Activated T-cell treated with anti-CD3 and anti-CD28 coated beads for 48 hours (primary cell): ENCODE data around the gene NRARP.
"Not testable (repeated sequence)": the region's sequence is repeated elsewhere in the genome, so short reads cannot be mapped to it uniquely, and the experiment has no call there.

ENCODE experiments used
- DNase-seq: peaks from one replicate; pipeline ENCODE4 v3.0.0-alpha.2; 2020; ENCODE audit warnings: low read depth

Gene NRARP

DNA sequence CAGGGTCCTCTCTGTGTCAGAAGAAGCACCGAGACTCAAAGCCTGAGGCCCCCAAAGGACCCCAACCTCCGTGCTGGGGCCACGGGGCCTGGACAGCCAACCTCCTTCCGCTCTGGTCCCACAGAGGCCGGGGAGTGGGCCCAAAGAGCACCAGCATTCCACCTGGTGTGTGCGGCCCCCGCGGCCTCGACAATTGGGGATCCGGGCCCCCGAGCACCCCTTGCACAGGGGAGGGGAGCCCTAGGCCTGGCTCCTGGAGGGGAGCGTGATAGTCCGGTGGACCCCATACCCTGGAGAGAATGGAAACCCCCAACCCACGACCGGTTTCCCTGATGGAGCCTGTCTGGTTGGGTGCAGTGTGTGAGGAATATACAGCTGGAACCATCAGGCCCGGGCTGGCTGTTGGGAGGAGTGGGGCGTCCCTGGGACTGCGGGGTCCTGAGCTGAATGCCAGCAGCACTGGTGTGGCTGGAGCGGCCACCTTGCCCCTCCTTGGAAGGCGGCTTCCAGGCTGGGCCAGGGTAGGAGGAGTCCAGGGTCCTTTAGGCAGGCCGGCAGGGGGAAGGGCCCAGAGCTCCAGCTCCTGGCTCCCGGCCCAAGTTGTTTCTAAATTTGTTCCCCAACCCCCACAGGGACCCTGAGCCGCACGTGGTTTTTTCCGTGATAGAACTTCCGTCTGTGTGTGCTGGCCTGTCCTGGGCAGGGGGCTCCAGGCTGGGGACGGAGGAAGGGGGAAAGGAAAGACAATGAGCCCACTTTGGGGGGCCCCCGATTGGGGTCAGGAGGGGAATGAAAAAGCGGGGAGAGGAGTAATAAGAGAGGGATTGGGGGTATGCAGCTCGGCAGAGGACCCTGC, 25.4 kb downstream of the NRARP start:
- no peak for DNase-seq

DNA sequence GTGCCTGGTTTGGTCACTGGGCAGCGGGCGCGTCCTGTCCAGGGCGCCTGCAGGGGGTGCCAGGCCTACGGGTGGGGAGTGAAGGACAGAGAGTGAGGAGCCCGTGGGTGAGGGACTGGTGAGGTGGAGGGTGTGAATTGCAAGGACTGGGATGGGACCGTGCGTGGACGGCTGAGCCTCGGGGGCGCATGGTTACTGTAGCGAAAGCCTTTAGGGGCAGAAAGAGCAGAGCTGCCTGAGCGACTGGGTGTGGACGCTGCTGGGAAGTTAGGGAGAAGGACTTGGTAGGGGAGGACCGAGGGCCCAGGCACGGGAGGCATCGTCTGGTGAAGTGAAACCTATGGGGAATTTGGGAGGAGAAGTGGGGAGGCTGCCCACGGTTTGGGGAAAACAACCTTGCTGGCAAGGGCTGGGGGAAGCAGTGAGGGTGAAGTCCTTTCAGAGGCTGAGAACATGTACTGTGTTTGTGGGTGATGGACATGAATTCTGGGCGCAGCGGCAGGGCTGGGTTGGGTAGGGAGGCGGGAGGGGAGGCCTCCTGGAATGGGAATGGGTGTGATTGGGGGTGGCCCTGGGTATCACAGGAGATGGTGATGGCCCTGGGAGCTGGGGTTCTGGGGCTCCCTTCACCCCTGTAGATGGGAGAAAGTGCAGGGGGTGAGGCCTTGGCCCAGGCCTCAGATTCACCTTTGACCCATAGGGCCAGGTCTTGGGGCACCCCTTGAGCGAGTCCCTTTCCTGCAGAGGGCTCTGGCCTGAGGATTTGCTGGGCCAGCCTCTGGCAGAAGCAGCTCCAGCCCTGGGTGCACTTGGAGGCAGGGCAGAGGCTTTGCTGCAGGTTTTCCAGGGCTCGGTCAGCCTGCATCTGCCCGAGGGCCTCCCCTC, 26.2 kb downstream of the NRARP start:
- DNase-seq, result no peak

DNA sequence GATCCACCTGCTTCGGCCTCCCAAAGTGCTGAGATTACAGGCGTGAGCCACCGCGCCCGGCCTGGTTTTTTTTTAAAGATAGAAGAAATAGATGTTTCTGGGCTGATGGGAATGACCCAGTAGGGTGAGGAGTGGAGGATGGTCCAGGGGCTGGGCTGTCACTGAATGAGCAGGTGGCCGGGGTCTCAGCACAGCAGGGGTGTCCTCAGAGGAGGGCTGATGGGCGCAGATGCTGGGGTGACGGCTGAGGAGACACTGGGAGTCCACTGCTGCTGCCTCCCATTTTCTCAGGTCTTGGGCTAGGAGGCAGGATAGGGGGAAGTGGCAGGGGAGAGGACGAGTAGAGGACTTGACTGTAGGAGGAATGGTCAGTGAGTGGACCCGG, 26.9 kb downstream of the NRARP start:
- no peak for DNase-seq

DNA sequence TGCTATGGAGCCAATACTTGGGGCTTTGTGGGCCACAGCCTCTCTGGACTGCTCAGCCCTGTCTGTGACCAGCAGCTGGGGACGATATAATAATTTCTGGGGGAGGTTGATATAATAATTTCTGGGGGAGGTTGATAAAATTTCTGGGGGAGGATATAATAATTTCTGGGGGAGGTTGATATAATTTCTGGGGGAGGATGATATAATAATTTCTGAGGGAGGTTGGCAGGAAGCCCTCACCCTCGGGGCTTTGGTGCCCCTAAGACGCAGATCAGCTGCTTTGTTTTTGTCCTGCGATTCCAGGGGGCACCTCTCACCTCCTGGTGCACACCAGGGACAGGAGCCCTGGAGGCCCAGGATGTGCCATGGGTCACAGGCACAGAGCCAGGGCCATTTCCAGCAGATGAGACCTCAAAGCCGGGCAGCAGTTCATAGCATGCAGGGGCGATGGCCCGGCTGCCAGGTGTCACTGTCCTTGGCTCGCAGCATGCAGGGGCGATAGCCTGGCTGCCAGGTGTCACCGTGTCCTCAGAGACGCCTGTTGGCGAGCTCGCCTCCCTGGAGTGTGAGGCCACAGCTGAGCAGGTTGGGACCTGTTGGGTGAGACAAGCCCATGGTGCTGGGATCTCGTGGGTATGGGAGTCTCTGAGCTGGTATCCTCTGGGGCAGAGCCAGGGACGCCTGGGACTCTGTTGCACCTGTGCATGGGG, 28.3 kb downstream of the NRARP start:
- DNase-seq, result no peak

DNA sequence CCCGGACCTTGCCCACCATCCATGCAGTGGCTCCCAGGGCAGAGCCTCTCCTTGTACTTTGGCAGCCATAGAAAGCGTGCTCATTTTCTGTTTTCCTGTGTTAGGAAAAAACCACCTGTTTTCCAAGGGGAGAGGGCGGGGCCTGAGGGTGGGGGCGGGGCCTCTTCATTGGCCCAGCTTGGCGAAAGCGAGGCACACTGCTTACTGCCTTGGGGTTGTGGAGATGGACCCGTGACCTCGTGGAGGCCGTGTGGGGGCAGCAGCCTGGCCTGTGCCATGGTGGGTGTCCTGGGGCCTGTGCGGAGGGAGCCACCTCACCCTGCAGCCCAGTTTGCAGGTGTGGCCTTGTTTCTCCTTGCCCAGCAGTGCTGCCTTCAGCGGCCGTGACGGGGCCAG, 29.0 kb downstream of the NRARP start:
- DNase-seq, result no peak

DNA sequence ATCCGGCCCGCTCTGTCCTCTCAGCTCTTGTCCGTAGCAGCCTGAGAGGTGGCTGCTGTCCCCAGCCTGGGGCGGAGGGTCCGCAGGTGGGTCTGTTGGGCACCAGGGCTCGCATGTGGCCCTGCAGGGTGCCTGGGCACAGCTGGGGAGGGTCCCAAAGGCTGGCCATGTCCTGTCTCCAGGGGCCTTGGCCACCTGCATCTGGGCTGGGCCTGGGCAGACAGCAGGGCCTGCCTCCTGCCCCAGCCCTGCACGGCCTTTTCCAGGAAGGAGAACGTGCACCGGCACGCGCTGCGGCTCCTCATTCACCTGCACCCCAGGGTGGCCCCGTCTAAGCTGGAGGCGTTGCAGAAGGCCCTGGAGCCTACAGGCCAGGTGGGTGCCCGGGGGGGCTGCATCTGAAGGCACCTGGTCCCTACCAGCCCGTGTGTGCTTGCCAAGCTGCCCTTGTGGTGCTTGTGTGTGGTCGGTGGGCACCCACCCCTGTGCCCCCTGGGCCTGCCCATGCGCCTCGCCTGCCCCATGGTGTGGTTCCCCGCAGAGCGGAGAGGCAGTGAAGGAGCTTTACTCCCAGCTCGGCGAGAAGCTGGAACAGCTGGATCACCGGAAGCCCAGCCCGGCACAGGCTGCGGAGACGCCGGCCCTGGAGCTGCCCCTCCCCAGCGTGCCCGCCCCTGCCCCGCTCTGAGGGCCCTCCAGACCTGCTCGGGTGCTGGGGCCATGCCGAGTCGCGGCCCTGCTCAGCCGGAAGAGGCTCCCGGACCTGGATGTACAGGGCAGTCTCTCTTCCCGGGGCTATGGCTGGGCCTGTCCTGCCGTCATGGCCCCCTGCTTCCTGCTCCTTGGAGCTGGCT, 29.6 kb downstream of the NRARP start:
- no peak for DNase-seq

DNA sequence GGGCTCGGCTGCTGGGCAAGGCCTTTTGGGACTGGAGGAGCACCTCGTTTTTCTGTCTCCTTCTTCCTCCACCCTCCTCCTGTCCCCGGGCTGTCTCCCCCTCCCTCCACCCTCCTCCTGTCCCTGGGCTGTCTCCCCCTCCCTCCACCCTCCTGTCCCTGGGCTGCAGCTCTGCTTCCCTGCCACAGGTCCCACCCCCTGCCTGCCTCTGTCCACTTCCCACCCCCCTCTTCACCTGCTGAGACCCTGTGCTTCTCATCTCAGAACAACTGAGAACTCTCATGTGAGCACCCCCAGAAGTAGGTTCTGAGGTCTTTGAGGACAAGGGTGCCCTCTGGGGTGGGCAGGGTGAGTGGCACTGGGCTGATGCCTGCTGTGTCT, 30.4 kb downstream of the NRARP start:
- DNase-seq, result no peak

DNA sequence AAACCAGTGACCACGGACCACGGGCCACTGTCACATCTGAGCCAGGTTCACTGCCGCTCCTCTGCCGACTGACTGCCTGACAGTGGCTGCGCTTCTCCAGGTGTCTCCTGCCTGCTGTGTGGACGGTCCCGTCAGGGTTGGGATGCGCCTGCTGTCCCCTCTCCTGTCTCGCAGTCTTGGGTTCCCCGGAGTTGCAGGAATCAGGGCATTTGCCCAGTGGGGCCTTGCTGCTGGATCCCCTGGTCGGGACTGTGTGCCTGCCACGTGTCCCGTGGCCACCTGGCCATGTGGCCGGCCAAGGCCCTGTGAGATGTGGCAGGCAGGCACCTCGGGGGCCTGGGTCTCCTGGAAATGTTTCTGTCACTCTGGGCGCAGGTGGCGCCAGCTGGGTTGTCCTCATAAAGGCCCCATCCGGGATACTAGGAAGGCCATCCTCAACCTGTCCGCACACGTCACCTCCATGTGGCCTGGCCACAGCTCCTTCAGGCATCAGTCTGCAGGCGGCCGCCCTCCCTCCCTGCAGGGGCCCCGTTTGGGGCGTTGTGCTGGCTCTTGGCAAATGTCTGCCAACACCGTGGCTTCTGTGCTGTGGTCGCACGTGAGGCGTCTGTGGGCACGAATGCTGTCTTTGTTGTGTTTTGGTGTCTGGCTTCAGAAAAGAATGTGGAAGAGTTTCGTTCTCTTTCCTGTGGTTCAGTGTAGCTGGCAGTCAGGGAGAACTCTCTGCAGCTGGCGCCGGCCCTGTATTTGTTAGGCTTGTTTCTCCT, 31.0 kb downstream of the NRARP start:
- no peak for DNase-seq

DNA sequence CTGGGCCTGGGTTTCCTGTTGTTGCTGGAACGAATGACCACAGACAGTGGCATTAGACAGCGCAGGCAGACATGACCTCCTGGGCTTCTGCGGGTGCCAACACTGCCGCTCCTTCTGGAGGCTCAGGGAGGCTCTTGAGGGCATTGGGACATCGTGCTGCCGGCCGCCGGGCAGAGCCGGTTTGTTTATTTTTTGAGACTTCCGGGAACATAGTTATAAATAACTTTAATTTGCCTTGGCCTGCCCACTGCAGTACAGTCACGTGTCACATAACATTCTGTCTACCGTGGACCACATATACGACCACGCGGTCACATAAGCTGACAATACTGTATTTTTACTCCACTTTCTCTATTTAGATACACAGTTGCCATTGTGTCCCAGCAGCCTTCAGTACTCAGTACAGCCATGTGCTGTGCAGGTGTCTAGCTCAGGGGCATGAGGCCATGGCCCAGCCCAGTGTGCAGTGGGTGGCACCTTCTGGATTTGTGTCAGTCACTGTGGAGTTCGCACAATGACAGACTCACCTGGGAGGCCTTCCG, 32.8 kb downstream of the NRARP start:
- DNase-seq, result no peak

DNA sequence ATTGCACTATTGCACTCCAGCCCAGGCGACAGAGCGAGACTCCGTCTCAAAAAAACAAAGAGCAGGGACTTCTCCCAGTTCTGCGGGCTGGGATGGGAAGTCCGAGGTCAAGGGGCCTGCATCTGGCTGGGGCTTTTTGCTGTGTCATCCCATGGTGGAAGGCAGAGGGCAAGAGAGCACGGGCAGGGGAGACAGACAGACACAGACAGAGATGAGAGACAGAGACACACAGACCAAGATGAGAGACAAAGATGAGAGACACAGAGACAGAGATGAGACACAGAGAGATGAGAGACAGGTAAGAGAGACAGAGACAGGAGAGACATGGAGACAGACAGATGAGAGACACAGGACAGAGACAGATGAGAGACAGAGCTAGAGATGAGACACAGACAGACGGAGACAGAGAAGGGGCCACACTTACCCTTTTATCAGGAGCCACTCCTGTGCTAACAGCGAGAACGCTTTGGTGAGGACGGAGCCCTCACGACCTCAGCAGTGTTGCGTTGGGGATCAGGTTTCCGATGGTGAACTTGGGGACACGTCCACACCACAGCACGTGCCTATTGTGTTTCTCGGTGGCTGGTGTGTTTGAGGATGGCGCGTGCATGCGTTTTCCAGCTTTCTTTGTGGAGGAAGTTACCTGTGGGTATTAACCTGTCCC, 33.4 kb downstream of the NRARP start:
- DNase-seq, result no peak

DNA sequence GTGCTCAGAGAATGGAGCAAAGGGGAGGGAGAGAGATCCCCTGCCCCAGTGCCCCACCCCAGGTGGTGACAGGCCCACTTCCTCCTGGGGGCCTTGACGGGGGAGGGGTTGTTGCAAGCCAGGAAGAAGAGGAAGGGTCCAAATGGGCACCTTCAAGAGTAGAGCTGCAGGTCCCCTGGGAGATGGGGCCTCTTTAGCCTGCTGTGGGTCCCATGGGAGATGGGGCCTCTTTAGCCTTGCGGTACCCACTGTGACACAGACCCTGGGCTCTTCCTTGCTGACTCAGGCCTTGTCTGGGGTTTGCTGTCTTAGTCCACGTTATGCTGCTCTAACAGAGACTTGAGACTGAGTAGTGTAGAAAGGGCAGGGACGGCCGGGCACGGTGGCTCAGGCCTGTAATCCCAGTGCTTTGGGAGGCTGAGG, 34.1 kb downstream of the NRARP start:
- DNase-seq, result no peak

DNA sequence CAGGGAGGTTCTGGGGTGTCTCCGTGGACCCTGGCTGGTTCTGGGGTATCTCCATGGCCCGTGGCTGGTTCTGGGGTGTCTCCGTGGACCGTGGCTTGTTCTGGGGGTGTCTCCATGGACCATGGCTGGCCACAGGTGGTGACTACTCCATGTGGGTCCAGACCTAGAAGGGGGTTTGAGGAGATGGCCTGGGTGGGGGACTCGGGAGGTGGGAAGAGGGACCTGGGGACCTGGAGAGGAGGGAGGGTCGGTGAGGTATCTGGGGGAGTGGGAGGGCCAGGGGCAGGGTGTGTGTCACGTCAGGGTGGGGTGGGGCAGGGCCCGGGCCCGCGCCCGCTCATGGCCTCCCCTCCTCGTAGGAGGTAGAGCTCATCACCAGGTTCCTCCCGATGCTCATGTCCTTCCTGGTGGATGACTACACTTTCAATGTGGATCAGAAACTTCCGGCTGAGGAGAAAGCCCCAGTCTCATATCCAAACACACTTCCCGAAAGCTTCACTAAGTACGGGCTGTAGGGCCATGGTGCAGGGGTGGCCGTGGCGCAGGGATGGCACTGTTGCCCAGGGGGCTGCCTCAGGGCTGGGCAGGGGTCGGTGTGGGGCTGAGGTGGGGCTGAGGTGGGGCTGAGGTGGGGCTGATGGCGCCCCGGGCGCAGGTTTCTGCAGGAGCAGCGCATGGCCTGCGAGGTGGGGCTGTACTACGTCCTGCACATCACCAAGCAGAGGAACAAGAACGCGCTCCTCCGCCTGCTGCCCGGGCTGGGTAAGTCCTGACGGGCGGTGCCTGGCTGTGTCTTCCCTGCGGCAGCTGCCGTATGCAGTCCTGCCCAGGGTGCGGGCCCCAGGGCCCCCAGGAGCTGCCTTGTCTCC, 35.3 kb downstream of the NRARP start:
- no peak for DNase-seq

DNA sequence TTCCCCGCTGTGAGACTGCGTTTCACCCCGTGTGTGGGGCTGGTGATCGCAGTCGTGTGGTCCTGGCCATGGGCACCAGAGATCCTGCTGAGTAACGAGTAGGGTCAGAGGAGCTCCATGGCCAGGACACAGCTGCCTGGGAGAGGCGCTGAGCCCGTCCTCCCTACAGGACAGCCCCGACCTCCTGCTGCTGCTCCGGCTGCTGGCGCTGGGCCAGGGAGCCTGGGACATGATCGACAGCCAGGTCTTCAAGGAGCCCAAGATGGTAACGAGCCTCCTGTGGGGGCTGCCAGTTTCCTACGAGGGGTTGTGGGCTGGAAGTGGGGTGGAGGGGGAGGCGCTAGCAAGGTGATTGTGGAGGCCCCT, 35.9 kb downstream of the NRARP start:
- DNase-seq, result no peak

DNA sequence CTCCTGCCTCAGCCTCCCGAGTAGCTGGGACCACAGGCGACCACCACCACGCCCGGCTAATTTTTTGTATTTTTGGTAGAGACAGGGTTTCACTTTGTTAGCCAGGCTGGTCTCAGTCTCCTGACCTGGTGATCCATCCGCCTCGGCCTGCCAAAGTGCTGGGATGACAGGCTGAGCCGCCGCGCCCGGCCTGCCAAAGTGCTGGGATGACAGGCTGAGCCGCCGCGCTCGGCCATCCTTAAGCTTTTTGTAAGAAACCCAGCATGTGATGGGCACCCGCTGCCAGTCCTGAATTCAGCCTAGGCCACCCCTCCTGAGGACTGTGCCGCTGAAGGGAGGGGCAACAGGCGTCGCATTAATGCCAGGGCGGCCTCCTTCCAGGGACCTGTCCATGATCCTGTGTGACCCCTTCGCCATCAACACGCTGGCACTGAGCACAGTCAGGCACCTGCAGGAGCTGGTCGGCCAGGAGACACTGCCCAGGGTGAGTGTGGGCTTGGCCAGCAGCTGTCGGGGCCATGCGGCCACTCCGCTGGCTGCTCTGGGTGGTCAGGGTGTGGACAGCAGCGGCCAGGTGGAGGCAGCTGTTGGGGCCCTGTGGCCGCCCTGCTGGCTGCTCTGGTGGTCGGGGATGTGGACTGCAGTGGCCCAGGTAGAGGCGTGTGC, 36.4 kb downstream of the NRARP start:
- DNase-seq, result no peak

DNA sequence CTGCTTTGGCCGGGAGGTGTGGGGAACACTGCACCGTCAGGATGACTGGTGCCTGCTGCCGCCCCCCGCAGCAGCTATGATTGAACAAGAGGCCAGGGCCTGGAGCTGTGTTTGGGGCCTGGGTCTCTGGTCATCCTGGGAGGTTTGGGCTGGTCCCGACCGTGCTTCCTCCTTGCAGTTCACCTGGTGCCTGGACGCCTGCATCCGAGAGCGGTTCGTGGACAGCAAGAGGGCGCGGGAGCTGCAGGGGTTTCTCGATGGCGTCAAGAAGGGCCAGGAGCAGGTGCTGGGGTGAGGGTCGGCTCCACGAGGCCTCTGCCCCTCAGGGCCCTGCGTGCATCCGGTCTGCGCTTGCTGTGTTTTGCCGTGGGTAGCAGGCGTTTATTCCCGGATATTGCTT, 38.0 kb downstream of the NRARP start:
- no peak for DNase-seq

DNA sequence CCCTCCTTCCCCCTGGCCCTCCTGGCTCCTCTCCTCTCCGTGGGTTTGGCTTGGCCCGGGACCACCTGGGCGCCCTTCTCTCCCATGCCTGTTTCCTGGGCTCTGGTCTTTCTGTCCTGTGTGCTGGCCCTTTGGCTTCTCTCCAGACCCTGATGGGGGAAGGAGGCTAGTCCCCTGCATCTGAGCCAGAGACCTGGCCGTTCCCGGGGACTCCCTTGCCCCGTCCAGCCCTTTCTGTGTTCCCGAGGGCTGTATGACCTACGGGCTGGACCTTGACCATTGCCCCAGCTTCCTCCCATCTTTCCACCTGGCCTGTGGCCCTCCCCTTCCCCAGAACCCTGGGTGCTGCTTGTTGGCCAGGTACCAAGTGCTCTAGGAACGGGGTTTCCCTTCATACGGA, 38.6 kb downstream of the NRARP start:
- no peak for DNase-seq

DNA sequence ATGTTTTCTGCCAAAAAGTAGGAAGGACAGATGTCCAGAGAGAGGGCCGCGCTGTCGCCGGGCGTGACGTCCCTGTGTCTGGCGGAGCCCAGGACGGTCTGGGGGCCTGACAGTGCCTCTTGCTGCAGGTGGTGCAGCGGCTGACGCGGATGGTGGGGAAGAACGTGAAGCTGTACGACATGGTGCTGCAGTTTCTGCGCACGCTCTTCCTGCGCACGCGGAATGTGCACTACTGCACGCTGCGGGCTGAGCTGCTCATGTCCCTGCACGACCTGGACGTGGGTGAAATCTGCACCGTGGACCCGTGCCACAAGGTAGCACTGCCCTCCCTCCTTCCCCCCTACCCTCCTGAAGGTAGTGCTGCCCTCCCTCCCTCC, 39.2 kb downstream of the NRARP start:
- DNase-seq, result no peak

DNA sequence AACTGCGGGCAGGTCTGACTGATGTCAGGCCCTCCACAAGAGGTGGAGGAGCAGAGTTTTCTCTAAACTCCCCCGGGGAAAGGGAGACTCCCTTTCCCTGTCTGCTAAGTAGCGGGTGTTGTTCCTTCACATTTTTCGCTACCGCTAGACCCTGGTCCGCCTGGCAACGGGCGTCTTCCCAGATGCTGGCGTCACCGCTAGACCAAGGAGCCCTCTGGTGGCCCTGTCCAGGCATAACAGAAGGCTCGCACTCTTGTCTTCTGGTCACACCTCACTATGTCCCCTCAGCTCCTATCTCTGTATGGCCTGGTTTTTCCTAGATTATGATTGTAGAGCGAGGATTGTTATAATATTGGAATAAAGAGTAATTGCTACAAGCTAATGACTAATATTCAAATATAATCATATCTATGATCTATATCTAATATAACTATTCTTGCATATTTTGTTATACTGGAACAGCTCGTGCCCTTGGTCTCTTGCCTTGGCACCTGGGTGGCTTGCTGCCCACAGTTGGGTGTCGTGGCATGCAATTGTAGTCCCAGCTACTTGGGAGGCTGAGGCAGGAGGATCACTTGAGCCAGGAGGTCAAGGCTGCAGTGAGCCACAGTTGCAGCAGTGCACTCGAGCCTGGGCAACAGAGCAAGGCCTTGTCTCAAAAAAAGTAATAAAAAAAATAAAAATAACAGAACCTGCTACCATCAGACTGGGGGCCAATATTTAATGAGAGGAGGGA, 39.7 kb downstream of the NRARP start:
- not testable (repeated sequence) for DNase-seq
